ENCODE measurements around the gene SNAP23.

DNA sequence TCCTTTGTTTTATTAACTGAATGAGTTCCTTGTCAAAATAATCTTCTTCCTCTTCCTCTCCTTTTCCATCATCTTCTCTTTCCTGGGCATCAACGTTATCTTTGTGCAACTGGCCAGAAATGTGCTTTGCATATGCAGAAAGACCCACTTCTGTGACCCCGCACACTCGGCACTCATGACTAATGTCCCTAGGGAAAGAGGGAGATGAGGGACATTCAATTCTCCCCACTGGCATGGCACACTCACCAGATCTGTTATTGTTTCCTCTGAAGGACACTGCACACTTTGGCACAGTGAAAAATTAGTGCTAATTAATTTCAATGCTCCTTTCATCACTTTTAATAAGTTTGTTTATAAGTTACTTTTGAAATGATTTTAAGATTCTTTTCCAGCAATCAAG, 38.5 kb upstream of the SNAP23 start:
- TF ChIP-seq EP300 (IDR thresholded peaks at IDR 0.05; ENCODE audit: low read depth) (no peak), POLR2A (IDR thresholded peaks at IDR 0.05) (no peak)

Measured in transverse colon (tissue), 1 donor.